Stimulated activated CD4-positive, alpha-beta T cell treated with anti-CD3 and anti-CD28 coated beads, Interleukin-2, amount 100 ng/mL, for 4 hours (primary cell): Measurements from ENCODE around the gene ZNF761.
A peak's percentile ranks its signal among the peaks of the same experiment; 100 is the strongest.
"Not testable (repeated sequence)": the region's sequence is repeated elsewhere in the genome, so short reads cannot be mapped to it uniquely, and the experiment has no call there.

Source experiments
- DNase-seq: peaks from one replicate; pipeline ENCODE4 v3.0.0-alpha.2; 2020; ENCODE audit warnings: low read depth

ZNF761 gene

DNA sequence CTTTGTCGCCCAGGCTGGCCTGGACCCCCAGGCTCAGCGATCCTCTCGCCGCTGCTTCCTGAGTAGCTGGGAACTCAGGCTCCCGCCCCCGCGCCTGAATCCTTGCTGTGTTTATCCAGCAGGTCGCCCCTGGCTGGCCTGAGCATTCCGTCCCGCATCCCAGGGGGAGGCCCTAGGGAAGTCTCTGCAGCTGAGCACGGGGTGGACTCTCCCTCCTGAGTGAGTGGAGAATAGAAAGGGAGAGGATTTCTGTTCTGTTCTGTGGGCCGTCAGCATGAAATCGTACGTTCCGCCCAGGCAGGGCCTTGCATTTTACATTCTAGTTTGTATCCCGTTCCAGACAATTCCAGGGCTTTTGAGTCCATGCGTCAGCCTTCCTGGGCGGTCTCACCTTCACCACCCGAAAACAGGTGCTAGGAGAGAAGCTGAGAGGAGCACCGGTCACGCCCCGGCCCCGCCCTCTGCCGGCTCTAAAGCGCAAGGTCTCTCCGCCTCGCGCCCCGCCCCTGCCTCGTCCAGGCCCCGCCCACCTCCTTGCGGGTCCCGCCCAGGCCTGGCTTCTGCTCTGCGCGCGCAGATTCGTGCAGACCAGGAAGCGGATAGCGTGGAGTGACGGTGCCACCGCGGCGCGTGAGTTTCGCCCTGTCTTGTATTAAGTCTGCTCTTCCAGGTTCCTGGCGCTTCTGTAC, at the start of gene ZNF761:
TSS of gene ZNF761 (plus strand) at position 586 of the 689 bp plus-strand sequence. CDS start 15,285 bp downstream, outside the sequence.
- peak; percentile 96 for DNase-seq

- no peak for DNase-seq
Measured at GRCh38 chr19:53388168-53388567, 43.6 kb upstream of the ZNF761 start.

- no peak for DNase-seq
Measured at GRCh38 chr19:53388904-53389303, 42.9 kb upstream of the ZNF761 start.

DNA sequence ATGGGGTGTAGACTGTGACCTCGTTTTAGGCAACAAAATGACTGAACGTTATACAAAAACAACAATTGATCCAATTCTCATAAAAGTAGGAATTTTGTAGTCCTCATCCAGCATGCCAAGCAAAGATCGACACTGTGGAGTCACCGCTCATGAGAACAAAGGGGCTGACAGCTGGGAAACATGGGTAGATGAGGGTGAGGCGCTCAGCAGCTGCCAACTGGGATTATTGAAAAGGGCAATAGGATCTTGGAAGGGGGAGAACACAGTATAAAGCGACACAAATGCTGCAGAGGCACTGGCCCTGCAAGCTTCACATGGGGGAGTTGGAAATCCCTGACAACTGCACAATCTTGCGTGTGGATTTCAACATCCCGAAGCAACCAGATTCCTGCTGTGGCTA, 42.2 kb upstream of the ZNF761 start:
- no peak for DNase-seq

DNA sequence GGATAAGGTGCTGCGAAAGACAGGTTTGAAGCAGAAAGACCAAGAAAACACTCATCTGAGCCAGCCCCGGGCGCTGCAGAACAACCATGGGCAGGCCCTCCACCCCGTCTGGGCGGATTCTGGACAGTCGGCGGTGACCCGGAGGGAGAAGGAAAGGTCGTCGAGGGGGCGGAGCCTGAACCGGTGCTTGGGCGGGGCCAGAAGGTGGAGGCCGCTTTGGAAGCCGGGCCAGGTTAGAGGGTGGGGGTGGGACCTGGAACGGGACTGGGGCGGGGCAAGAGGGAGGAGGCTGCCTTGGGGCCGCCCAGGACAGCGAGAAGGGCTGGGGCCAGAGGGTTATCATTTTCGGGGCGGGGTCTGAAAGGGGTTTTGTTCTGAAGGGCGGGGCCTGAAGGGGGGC, 41.8 kb upstream of the ZNF761 start:
- no peak for DNase-seq

GRCh38 chr19:53394522-53394973, 37.2 kb upstream of the ZNF761 start:
- no peak for DNase-seq

DNA sequence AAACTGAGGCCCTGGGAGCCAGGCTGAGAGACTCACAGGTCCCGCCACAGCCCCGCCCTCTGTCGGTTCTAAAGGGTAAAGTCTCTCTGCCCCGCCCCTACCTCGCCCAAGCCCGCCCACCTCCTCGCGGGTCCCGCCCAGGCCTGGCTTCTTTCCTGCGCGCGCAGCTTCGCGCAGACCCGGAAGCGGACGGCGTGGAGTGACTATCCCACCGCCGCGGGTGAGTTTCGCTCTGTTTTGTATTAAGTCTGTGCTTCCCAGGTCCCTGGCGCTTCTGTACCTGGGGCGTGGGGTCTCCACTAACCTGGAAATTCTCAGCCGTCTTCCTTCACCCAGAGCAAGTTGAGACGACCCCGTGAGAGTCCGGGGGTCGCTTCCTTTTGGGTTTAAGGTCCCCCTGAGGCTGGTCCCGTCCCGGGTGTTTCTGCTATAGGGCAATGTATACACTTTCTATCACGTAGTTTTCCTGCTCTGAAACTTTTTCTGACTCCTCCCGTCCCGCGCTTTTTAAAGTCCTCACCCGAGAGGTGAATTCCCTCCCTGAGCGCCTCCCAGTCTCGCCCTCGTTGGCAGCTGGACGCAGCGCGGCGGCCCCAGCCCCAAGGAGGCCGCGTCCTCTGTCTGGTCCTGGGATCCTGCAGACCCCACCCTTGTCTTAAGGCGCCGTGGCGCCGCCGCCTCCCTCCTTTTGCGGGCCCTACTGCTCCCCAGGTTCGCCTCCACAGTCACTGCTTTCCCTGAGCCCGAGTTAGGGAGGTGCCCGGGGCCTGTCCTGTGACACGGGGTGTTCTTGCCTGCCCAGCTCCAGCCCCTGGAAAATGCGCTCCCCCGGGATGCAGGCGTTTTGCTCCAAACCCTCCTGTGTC, 36.6 kb upstream of the ZNF761 start, which contains the start of gene ZNF765:
TSS of gene ZNF765 (plus strand) at position 176 of the 866 bp plus-strand sequence. CDS start 2,867 bp downstream, outside the sequence.
- peak; percentile 97 for DNase-seq

GRCh38 chr19:53395840-53396524, 35.8 kb upstream of the ZNF761 start:
- DNase-seq, result not testable (repeated sequence)

DNA sequence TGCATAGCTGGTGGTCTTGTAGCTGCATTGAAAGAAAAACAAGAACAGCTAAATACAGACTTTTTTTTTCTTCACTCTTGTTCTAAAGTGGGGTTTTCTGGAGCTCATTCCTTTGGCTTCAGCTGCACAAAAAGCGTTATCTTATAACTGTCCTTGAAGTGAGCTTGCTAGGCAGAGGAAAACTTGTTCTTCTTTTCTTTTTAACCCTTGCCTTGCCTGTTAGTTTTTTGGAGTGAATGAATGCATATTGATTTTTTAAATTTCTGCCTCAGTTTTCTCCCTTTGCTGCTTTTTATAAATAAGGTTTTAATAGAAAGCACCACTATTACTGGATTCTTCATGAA, 35.3 kb upstream of the ZNF761 start:
- DNase-seq, result no peak

GRCh38 chr19:53397918-53398317, 33.9 kb upstream of the ZNF761 start:
- DNase-seq, result not testable (repeated sequence)

DNA sequence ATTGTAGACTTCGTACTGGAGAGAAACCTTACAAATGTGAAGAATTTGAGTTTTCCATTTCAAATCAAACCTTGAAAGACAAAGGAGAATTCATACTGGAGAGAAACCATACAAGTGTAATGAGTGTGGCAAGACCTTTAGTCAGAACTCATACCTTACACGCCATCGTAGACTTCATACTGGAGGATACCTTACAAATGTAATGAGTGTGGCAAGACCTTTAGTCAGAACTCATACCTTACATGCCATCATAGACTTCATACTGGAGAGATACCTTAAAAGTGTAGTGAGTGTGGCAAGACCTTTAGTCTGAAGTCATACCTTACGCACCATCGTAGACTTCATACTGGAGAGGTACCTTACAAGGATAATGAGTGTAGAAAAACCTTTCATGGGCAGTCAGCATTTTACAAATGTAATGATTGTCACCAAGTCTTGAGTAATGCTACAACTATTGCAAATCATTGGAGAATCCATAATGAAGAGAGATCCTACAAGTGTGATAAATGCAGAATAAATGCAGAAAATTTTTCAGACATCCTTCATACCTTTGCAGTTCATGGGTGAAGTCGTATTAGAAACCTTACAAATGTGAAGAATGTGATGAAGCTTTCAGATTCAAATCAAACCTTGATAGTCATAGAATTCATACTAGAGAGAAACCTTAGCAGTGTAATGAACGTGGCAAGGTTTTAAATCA, 22.1 kb upstream of the ZNF761 start:
- no peak for DNase-seq

- DNase-seq, result not testable (repeated sequence)
Measured at GRCh38 chr19:53420520-53421315, 11.1 kb upstream of the ZNF761 start.

DNA sequence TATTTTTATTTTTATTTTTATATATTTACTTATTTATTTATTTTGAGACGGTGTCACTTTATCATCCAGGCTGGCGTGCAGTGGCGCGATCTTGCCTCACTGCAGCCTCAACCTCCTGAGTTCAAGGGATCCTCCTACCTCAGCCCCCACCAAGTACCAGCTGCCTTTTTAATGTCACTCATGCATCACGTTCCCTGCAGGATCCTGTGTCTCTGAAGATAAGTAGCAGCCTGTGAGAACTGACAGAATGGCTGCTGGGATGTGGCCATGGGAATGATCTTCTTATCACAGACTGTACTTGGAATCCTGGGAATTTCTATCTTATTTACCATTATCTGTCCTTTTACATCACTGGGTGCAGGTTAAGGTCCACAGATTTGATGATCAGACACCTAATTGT, 9.2 kb upstream of the ZNF761 start:
- no peak for DNase-seq

GRCh38 chr19:53423074-53423473, 8.7 kb upstream of the ZNF761 start:
- DNase-seq, result not testable (repeated sequence)

GRCh38 chr19:53423680-53424079, 8.1 kb upstream of the ZNF761 start:
- DNase-seq, result not testable (repeated sequence)

DNA sequence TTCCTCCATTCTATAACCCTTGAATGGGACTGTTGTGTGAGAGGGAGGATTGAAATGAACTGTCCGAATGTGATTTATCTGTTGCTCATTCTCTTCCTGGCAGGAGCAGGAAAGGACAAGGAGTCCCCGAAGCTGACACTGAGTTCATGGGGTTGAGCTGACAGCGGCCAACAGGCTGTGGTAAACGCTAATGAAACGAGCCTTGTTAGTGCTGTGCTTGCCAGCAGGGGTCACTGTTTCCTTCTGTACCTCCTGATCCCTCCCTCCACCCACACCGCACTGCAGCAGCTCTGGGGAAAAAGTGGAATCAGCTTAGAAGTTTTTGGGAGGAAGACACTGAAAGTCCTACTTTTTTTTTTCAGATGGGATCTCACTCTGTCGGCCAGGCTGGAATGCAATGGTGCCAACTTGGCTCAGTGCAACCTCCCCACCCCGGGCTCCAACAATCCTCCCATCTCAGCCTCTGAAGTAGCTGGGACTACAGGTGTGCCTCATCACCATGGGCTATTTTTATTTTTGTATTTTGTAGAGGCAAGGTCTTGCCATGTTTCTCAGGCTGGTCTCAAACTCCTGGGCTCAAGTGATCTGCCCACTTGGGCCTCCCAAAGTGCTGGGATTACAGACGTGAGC, 6.7 kb upstream of the ZNF761 start:
- DNase-seq, result peak; percentile 52

GRCh38 chr19:53432088-53432661, 391 bp downstream of the ZNF761 start:
- DNase-seq, result no peak

DNA sequence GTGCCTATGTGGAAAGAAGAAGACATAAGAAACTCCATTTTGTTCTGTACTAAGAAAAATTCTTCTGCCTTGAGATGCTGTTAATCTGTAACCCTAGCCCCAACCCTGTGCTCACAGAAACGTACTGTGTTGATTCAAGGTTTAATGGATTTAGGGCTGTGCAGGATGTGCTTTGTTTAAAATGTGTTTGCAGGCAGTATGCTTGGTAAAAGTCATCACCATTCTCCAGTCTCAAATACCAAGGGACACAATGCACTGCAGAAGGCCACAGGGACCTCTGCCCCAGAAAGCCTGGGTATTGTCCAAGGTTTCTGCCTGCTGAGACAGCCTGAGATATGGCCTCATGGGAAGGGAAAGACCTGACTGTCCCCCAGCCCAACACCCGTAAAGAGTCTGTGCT, 12.0 kb downstream of the ZNF761 start:
- not testable (repeated sequence) for DNase-seq

GRCh38 chr19:53447196-53447595, 15.4 kb downstream of the ZNF761 start:
- not testable (repeated sequence) for DNase-seq

DNA sequence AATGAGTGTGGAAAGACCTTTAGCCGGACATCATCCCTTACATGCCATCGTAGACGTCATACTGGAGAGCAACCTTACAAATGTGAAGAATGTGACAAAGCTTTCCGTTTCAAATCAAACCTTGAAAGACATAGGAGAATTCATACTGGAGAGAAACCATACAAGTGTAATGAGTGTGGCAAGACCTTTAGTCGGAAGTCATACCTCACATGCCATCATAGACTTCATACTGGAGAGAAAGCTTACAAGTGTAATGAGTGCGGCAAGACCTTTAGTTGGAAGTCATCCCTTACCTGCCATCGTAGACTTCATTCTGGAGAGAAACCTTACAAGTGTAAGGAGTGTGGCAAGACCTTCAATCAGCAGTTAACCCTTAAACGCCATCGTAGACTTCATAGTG, 24.0 kb downstream of the ZNF761 start:
- no peak for DNase-seq
